Prostate gland (tissue), 2 donors: ENCODE measurements around the gene CABLES2. TPM values are rescaled to one million over a fixed set of nuclear protein-coding genes. Genes with fewer than 3 reads are reported as not detected.

Source experiments
- DNase-seq: peaks from one replicate; pipeline ENCODE4 v3.0.0-alpha.2; 2019; ENCODE audit warnings: low spot score
- H3K27ac ChIP-seq, 2 donors: fragments of 200-600 bp; sonication (generic); 2 replicates each; pipeline ENCODE4 v1.5.1; 2017 to 2019
- H3K27me3 ChIP-seq: fragments of 200-600 bp; sonication (generic); replicated peaks from 2 replicates; pipeline ENCODE4 v1.5.1; 2019; ENCODE audit not compliant: insufficient read depth
- H3K36me3 ChIP-seq, 2 donors: fragments of 200-600 bp; sonication (generic); 1 replicate in 1 of 2; 2 replicates in 1 of 2; pipeline versions ENCODE4 v1.5.1 to v1.8.1; 2017 to 2019
- H3K4me1 ChIP-seq: fragments of 200-600 bp; sonication (generic); replicated peaks from 2 replicates; pipeline ENCODE4 v1.5.1; 2019
- H3K4me3 ChIP-seq, 2 donors: fragments of 200-600 bp; sonication (generic); 2 replicates each; pipeline ENCODE4 v1.5.1; 2017 to 2019
- H3K9me3 ChIP-seq: fragments of 200-600 bp; sonication (generic); 2 replicates; pipeline ENCODE4 v1.5.1; 2017
- POLR2A ChIP-seq: fragments of 450-650 bp; IDR thresholded peaks from one replicate; pipeline ENCODE4 v1.6.1; 2016; ENCODE audit warnings: antibody characterized with exemption, mild to moderate bottlenecking
- POLR2AphosphoS5 ChIP-seq: sonication (generic); formaldehyde crosslinking; IDR thresholded peaks from one replicate; pipeline ENCODE4 v1.6.1; 2017; ENCODE audit warnings: antibody characterized with exemption
- WGBS: methylation state at CpG from one replicate; pipeline ENCODE4 v1.1.5; 2018; 5-methylcytosine and 5-hydroxymethylcytosine counted together
- intact Hi-C: fragments of 100-400 bp; cut with DNase I; formaldehyde crosslinking; loops from one replicate; pipeline ENCODE4 v1.14.2; 2022
- total RNA-seq, 2 donors: library from RNA; depleted of rRNA; stranded (reverse); fragments of >200 nt; gene quantifications; one replicate each; pipeline ENCODE4 v1.1.0, GENCODE V29; 2016
- TF ChIP-seq, protein P1 (sequence below), 4 experiments: fragments of 200-600 bp in 2 of 4; fragments of 450-650 bp in 2 of 4; sonication (generic) in 2 of 4; IDR thresholded peaks; 1 replicate in 3 of 4; 2 replicates in 1 of 4; pipeline ENCODE4 v1.5.1; 2016 to 2019; ENCODE audit warnings: antibody characterized with exemption in 4 of 4, mild to moderate bottlenecking in 2 of 4, moderate library complexity in 2 of 4

Gene CABLES2
- total RNA-seq, 2 donors from 2014 or later = 4.1 to 31.3 TPM

DNA sequence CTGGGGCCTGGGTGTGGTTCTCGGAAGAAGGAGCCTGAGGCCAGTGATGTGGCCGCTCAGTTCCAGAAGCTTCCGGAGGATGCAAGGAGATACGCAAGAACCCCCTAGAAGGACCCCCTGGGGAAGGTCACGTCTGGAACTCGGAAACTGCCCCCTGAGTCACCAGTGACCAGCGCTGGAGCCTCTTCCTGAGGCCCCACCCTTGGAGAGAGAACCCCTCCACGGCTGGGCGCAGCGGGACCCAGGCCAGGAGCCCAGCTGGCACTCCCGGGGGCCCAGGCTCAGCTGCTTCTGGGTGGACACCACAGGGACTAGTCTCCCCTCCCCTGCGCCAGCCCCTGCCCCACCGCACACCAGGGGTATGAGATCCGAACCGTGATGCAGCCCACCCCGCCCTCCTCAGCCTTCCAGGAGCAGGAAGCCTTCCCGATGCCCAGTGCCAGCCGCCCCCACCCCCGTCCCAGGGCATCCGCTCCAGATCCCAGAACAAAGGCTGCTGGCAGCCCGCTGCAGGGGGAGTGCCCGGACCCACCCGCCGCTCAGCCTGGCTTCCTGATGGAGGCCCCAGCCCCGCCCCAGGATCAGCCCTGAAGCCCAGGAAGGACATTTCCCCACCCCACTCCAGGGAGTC lies 47.5 kb downstream of the CABLES2 start:
- intact Hi-C loops = no loop called here
- H3K4me1 ChIP-seq = peaks cover 58% of the 10 kb centered on the region

DNA sequence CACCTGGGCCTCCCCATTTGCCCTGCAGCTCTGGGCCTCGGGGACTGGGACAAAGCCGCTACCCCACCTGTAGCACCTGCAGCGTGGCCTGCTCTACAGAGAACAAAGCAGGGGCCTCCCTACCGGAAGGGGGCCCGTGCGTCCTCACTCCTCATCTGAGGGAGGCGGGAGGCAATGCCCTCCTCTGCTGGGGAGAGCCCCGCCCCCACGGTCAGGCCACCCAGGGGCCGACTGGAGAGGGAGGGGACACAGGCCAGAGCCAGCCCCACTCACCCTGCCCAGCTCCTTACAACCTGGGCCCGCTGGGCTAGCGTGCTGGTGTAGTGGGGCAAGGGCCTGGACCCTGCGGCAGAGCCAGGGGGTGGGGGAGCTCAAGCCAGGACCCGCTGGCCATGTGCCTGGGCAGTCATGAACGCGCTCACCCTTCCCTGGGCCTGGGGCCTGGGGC lies 48.0 kb downstream of the CABLES2 start:
- WGBS = 44% methylated on average over 16 of the region's 16 CpGs
- Histone ChIP-seq H3K27me3 (no peaks in the 10 kb centered on the region), H3K27ac (peak overlapping the region; percentile 81 to 84), H3K9me3 (no peaks in the 10 kb centered on the region), H3K4me1 (peaks cover 56% of the 10 kb centered on the region), H3K36me3 (no peaks in the 10 kb centered on the region), H3K4me3 (no peak overlapping the region)
- intact Hi-C loops = no loop called here
- no peak for DNase-seq
- TF ChIP-seq POLR2A (no peak), POLR2AphosphoS5 (no peak)
- TF ChIP-seq, protein P1, sequence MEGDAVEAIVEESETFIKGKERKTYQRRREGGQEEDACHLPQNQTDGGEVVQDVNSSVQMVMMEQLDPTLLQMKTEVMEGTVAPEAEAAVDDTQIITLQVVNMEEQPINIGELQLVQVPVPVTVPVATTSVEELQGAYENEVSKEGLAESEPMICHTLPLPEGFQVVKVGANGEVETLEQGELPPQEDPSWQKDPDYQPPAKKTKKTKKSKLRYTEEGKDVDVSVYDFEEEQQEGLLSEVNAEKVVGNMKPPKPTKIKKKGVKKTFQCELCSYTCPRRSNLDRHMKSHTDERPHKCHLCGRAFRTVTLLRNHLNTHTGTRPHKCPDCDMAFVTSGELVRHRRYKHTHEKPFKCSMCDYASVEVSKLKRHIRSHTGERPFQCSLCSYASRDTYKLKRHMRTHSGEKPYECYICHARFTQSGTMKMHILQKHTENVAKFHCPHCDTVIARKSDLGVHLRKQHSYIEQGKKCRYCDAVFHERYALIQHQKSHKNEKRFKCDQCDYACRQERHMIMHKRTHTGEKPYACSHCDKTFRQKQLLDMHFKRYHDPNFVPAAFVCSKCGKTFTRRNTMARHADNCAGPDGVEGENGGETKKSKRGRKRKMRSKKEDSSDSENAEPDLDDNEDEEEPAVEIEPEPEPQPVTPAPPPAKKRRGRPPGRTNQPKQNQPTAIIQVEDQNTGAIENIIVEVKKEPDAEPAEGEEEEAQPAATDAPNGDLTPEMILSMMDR (IDR thresholded peaks at IDR 0.05) = no peak

More for the DNA sequence above, 47.5 kb downstream of the CABLES2 start:
- TF ChIP-seq, protein P1 (IDR thresholded peaks at IDR 0.05) = no peak
- TF ChIP-seq POLR2A = no peak
- no peak for TF ChIP-seq POLR2AphosphoS5
- Histone ChIP-seq H3K4me3 (no peak overlapping the region), H3K27ac (peak overlapping the region; percentile 81 to 84), H3K27me3 (no peaks in the 10 kb centered on the region), H3K9me3 (no peaks in the 10 kb centered on the region), H3K36me3 (no peaks in the 10 kb centered on the region)
- WGBS = 41% methylated on average over 25 of the region's 25 CpGs
- no peak for DNase-seq

DNA sequence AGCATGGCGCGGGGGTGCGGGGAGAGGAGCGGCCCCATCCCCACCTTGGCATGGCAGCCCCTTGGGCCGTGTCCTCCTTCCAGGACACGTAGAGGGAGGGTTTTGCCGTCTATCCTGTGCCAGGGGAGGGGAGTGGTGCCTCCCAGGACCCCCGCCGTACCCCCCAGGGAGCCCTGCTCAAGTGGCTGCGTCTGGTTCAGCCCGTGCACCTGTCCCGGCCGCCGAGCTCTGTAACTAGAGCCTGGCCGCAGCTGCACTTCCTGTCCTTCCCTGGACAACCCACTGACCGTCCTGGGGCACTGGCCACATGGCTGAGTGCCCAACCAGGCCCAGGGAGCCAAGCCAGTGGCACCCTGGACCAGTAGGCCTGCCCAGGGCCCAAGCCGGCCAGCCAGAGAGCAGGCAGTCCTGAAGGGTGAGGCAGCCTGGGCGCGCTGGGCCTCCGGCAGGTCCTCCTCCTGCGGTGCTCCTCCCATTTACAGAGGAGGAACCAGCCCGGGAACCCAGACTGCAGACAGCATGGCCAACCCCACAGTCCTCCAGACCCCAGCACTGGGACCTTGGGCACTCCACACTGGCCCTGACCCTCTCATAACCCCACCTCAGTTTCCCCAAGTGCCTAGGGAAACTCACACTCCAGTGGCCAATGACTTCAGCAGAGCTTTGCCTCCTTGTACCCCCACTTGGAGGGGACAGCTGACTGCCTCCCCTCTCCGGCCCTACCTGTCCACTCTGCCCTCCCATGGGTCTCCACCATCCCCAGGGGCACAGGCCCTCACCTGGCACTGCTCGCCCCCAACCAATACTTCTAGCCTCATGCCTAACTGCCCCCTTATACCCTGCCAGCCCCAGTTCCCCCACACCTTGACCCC lies 48.7 kb downstream of the CABLES2 start:
- H3K27me3 ChIP-seq = no peaks in the 10 kb centered on the region
- no peaks in the 10 kb centered on the region for H3K36me3 ChIP-seq
- 45% methylated on average over 24 of the region's 24 CpGs for WGBS
- no peaks in the 10 kb centered on the region for H3K9me3 ChIP-seq
- no peak overlapping the region for H3K4me3 ChIP-seq
- intact Hi-C loops = no loop called here
- TF ChIP-seq POLR2A (no peak), POLR2AphosphoS5 (peak; percentile 49)
- TF ChIP-seq, protein P1 (IDR thresholded peaks at IDR 0.05) = no peak
- H3K27ac ChIP-seq = peak overlapping the region; percentile 81 to 84
- peaks cover 54% of the 10 kb centered on the region for H3K4me1 ChIP-seq
- DNase-seq = peak; percentile 64

GRCh38 chr20:62357681-62358080 lies 49.4 kb downstream of the CABLES2 start:
- Histone ChIP-seq H3K27me3 (no peaks in the 10 kb centered on the region), H3K4me1 (peaks cover 59% of the 10 kb centered on the region), H3K9me3 (no peaks in the 10 kb centered on the region), H3K27ac (peak overlapping the region; percentile 81 to 84), H3K4me3 (no peak overlapping the region), H3K36me3 (no peaks in the 10 kb centered on the region)
- no peak for TF ChIP-seq POLR2AphosphoS5
- no peak for TF ChIP-seq POLR2A
- TF ChIP-seq, protein P1 (IDR thresholded peaks at IDR 0.05) = no peak
- WGBS = 75% methylated on average over 7 of the region's 7 CpGs
- intact Hi-C loops = no loop called here
- no peak for DNase-seq
